ENCODE results near the gene TRIM45.

TRIM45 gene

GRCh38 chr1:117079737-117080136 is 41.8 kb downstream of the TRIM45 start (continued):
- TF ChIP-seq, protein P1, sequence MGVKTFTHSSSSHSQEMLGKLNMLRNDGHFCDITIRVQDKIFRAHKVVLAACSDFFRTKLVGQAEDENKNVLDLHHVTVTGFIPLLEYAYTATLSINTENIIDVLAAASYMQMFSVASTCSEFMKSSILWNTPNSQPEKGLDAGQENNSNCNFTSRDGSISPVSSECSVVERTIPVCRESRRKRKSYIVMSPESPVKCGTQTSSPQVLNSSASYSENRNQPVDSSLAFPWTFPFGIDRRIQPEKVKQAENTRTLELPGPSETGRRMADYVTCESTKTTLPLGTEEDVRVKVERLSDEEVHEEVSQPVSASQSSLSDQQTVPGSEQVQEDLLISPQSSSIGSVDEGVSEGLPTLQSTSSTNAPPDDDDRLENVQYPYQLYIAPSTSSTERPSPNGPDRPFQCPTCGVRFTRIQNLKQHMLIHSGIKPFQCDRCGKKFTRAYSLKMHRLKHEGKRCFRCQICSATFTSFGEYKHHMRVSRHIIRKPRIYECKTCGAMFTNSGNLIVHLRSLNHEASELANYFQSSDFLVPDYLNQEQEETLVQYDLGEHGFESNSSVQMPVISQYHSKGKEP (tag by site-specific recombination; IDR thresholded peaks at IDR 0.05) = no peak
- TF ChIP-seq, protein P2, sequence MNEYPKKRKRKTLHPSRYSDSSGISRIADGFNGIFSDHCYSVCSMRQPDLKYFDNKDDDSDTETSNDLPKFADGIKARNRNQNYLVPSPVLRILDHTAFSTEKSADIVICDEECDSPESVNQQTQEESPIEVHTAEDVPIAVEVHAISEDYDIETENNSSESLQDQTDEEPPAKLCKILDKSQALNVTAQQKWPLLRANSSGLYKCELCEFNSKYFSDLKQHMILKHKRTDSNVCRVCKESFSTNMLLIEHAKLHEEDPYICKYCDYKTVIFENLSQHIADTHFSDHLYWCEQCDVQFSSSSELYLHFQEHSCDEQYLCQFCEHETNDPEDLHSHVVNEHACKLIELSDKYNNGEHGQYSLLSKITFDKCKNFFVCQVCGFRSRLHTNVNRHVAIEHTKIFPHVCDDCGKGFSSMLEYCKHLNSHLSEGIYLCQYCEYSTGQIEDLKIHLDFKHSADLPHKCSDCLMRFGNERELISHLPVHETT (tag by site-specific recombination; IDR thresholded peaks at IDR 0.05) = no peak
- TF ChIP-seq ZBTB17 (tag by site-specific recombination; IDR thresholded peaks at IDR 0.05) = no peak

GRCh38 chr1:117077267-117077666 is 44.3 kb downstream of the TRIM45 start:
- Histone ChIP-seq H3K27ac (ENCODE audit: extremely low read depth, low read depth, low read length) (no peak overlapping the region), H3K36me3 (ENCODE audit: control insufficient read depth in 2 of 2, insufficient read depth in 1 of 2, low read length in 2 of 2) (peaks cover 34 to 91% of the 10 kb centered on the region in 2 experiments), H3K9me3 (ENCODE audit: control insufficient read depth, insufficient read depth, low read depth, low read length) (no peaks in the 10 kb centered on the region), H3K4me3 (ENCODE audit: low read depth, low read length) (no peak overlapping the region), H3K4me1 (ENCODE audit: control insufficient read depth, insufficient read depth, low read length) (no peaks in the 10 kb centered on the region)
- ChIA-PET POLR2A (no interaction called here), CTCF (interaction anchor here (0.7 kb wide), 1 partner anchor 17 kb away, joined by 3 read pairs; no protein-coding TSS in a partner anchor)
- TF ChIP-seq, protein P3, sequence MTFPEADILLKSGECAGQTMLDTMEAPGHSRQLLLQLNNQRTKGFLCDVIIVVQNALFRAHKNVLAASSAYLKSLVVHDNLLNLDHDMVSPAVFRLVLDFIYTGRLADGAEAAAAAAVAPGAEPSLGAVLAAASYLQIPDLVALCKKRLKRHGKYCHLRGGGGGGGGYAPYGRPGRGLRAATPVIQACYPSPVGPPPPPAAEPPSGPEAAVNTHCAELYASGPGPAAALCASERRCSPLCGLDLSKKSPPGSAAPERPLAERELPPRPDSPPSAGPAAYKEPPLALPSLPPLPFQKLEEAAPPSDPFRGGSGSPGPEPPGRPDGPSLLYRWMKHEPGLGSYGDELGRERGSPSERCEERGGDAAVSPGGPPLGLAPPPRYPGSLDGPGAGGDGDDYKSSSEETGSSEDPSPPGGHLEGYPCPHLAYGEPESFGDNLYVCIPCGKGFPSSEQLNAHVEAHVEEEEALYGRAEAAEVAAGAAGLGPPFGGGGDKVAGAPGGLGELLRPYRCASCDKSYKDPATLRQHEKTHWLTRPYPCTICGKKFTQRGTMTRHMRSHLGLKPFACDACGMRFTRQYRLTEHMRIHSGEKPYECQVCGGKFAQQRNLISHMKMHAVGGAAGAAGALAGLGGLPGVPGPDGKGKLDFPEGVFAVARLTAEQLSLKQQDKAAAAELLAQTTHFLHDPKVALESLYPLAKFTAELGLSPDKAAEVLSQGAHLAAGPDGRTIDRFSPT (tag by site-specific recombination; IDR thresholded peaks at IDR 0.05) = peak; percentile 69; the same call in 1 of the 2 replicates
- peak; percentile 84 for TF ChIP-seq ZNF629 (tag by site-specific recombination; IDR thresholded peaks at IDR 0.05)
- 0 out of 2 replicates have a peak, but pooled peaks have one; percentile 54 for TF ChIP-seq MYNN (tag by site-specific recombination; IDR thresholded peaks at IDR 0.05; ENCODE audit: borderline replicate concordance)
- 0 out of 2 replicates have a peak, but pooled peaks have one; percentile 24 for TF ChIP-seq SP7 (tag by site-specific recombination; IDR thresholded peaks at IDR 0.05)
- no peak for TF ChIP-seq ZNF398 (tag by site-specific recombination; IDR thresholded peaks at IDR 0.05)
- peak; percentile 24; the same call in 1 of the 2 replicates for TF ChIP-seq PRDM1 (tag by site-specific recombination; IDR thresholded peaks at IDR 0.05)
- TF ChIP-seq INSM2 (tag by site-specific recombination; IDR thresholded peaks at IDR 0.05) = peak; percentile 67; the same call in 1 of the 2 replicates
- no peak for TF ChIP-seq ZNF585B (tag by site-specific recombination; IDR thresholded peaks at IDR 0.05)
- TF ChIP-seq ZNF184 (tag by site-specific recombination; IDR thresholded peaks at IDR 0.05) = peak; percentile 91
- TF ChIP-seq ZBTB21 (tag by site-specific recombination; IDR thresholded peaks at IDR 0.05) = 0 out of 2 replicates have a peak, but pooled peaks have one; percentile 33
- 0 out of 2 replicates have a peak, but pooled peaks have one; percentile 22 for TF ChIP-seq BCL6B (tag by site-specific recombination; IDR thresholded peaks at IDR 0.05)
- TF ChIP-seq, protein P4, sequence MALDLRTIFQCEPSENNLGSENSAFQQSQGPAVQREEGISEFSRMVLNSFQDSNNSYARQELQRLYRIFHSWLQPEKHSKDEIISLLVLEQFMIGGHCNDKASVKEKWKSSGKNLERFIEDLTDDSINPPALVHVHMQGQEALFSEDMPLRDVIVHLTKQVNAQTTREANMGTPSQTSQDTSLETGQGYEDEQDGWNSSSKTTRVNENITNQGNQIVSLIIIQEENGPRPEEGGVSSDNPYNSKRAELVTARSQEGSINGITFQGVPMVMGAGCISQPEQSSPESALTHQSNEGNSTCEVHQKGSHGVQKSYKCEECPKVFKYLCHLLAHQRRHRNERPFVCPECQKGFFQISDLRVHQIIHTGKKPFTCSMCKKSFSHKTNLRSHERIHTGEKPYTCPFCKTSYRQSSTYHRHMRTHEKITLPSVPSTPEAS (tag by site-specific recombination; IDR thresholded peaks at IDR 0.05) = peak; percentile 57; the same call in 1 of the 2 replicates
- TF ChIP-seq ZNF274 (IDR thresholded peaks at IDR 0.05; ENCODE audit: low read length) = no peak
- TF ChIP-seq ZNF274 (tag by site-specific recombination; IDR thresholded peaks at IDR 0.05; ENCODE audit: borderline replicate concordance) = no peak
- TF ChIP-seq ZNF366 (tag by site-specific recombination; conservative IDR thresholded peaks at IDR 0.05) = 0 out of 2 replicates have a peak, but pooled peaks have one; percentile 46
